Mesendoderm (in vitro differentiated cells): Measurements from ENCODE around the gene CDH20.

Source experiments
- DNase-seq: peaks from one replicate; pipeline ENCODE4 v3.0.0; 2013
- H2AK5ac ChIP-seq: 2 replicates; pipeline ENCODE4 v1.6.1; 2013; ENCODE audit warnings: low read length, inconsistent platforms
- H2BK120ac ChIP-seq: 2 replicates; pipeline ENCODE4 v1.6.1; 2013; ENCODE audit warnings: low read depth, mild to moderate bottlenecking, low read length, moderate library complexity, mixed read lengths
- H2BK15ac ChIP-seq: replicated peaks from 2 replicates; pipeline ENCODE4 v1.6.1; 2013; ENCODE audit warnings: low read depth, mild to moderate bottlenecking, moderate library complexity
- H2BK5ac ChIP-seq: 2 replicates; pipeline ENCODE4 v1.6.1; 2013; ENCODE audit warnings: low read length, inconsistent platforms
- H3K18ac ChIP-seq: 2 replicates; pipeline ENCODE4 v1.6.1; 2013; ENCODE audit warnings: mild to moderate bottlenecking, low read length, mixed read lengths
- H3K23ac ChIP-seq: one replicate; pipeline ENCODE4 v1.6.1; 2013; ENCODE audit warnings: low read length
- H3K27ac ChIP-seq: 2 replicates; pipeline ENCODE4 v1.5.1; 2013; ENCODE audit warnings: low read depth, mild to moderate bottlenecking, inconsistent platforms, low read length, moderate library complexity
- H3K27me3 ChIP-seq: 2 replicates; pipeline ENCODE4 v1.6.1; 2013; ENCODE audit warnings: low read length, control low read depth, mild to moderate bottlenecking, inconsistent platforms; ENCODE audit not compliant: insufficient read depth, poor library complexity
- H3K36me3 ChIP-seq: 2 replicates; pipeline ENCODE4 v1.6.1; 2013; ENCODE audit warnings: low read length, inconsistent platforms; ENCODE audit not compliant: control insufficient read depth, insufficient read depth
- H3K4ac ChIP-seq: one replicate; pipeline ENCODE4 v1.6.1; 2013; ENCODE audit warnings: low read depth, mild to moderate bottlenecking, low read length, moderate library complexity
- H3K4me1 ChIP-seq: 2 replicates; pipeline ENCODE4 v1.6.1; 2013; ENCODE audit warnings: low read depth, low read length, inconsistent platforms; ENCODE audit not compliant: control insufficient read depth
- H3K4me2 ChIP-seq: 2 replicates; pipeline ENCODE4 v1.6.1; 2013; ENCODE audit warnings: low read length
- H3K4me3 ChIP-seq: 2 replicates; pipeline ENCODE4 v1.5.1; 2013; ENCODE audit warnings: mild to moderate bottlenecking, low read length
- H3K56ac ChIP-seq: one replicate; pipeline ENCODE4 v1.6.1; 2013; ENCODE audit warnings: low read length
- H3K79me1 ChIP-seq: 2 replicates; pipeline ENCODE4 v1.6.1; 2013; ENCODE audit warnings: low read length, inconsistent platforms
- H3K79me2 ChIP-seq: 2 replicates; pipeline ENCODE4 v1.6.1; 2013; ENCODE audit warnings: mild to moderate bottlenecking, low read length; ENCODE audit not compliant: control insufficient read depth, insufficient read depth
- H3K9ac ChIP-seq: 2 replicates; pipeline ENCODE4 v1.6.1; 2013; ENCODE audit warnings: low read length, inconsistent platforms
- H4K5ac ChIP-seq: one replicate; pipeline ENCODE4 v1.6.1; 2013; ENCODE audit warnings: low read length
- H4K8ac ChIP-seq: one replicate; pipeline ENCODE4 v1.6.1; 2013; ENCODE audit warnings: low read depth, mild to moderate bottlenecking, control low read depth, low read length, moderate library complexity
- WGBS: extraction: QIAGEN DNeasy Blood & Tissue Kit; methylation state at CpG from one replicate; pipeline ENCODE4 v1.1.7; 2013; ENCODE audit warnings: low lambda C conversion rate, missing lambda C conversion rate; ENCODE audit not compliant: insufficient coverage; ENCODE audit errors: extremely low coverage; 5-methylcytosine and 5-hydroxymethylcytosine counted together

CDH20 gene

GRCh38 chr18:61292280-61293035 is 40.8 kb upstream of the CDH20 start:
- H2BK5ac ChIP-seq: no peak overlapping the region
- H4K8ac ChIP-seq: no peak overlapping the region
- H3K4me1 ChIP-seq: no peaks in the 10 kb centered on the region
- H3K18ac ChIP-seq: no peak overlapping the region
- H4K5ac ChIP-seq: no peak overlapping the region
- H3K79me2 ChIP-seq: no peaks in the 10 kb centered on the region
- H2BK120ac ChIP-seq: no peak overlapping the region
- no peak overlapping the region for H3K4me3 ChIP-seq
- H3K36me3 ChIP-seq: no peaks in the 10 kb centered on the region
- H3K9ac ChIP-seq: no peak overlapping the region
- no peak overlapping the region for H2AK5ac ChIP-seq
- no peaks in the 10 kb centered on the region for H3K79me1 ChIP-seq
- no peak overlapping the region for H3K4ac ChIP-seq
- H3K4me2 ChIP-seq: no peak overlapping the region
- no peaks in the 10 kb centered on the region for H3K27me3 ChIP-seq
- no peak overlapping the region for H3K56ac ChIP-seq
- DNase-seq: no peak
- H3K23ac ChIP-seq: no peak overlapping the region
- H2BK15ac ChIP-seq: no peak overlapping the region
- no peak overlapping the region for H3K27ac ChIP-seq
- no CpG with 5 or more reads among the region's 4 CpGs for WGBS

GRCh38 chr18:61295153-61295552 is 38.1 kb upstream of the CDH20 start:
- no peak overlapping the region for H3K23ac ChIP-seq
- H2AK5ac ChIP-seq: no peak overlapping the region
- no peaks in the 10 kb centered on the region for H3K79me1 ChIP-seq
- H3K27me3 ChIP-seq: no peaks in the 10 kb centered on the region
- H3K4me2 ChIP-seq: no peak overlapping the region
- H3K79me2 ChIP-seq: no peaks in the 10 kb centered on the region
- no peaks in the 10 kb centered on the region for H3K36me3 ChIP-seq
- no peak overlapping the region for H3K9ac ChIP-seq
- no peak for DNase-seq
- H2BK15ac ChIP-seq: no peak overlapping the region
- no peak overlapping the region for H4K5ac ChIP-seq
- no peak overlapping the region for H3K4me3 ChIP-seq
- H4K8ac ChIP-seq: no peak overlapping the region
- no peak overlapping the region for H2BK5ac ChIP-seq
- no peak overlapping the region for H3K18ac ChIP-seq
- no peak overlapping the region for H3K27ac ChIP-seq
- WGBS: no CpG with 5 or more reads among the region's 1 CpG
- no peak overlapping the region for H3K56ac ChIP-seq
- no peaks in the 10 kb centered on the region for H3K4me1 ChIP-seq
- H2BK120ac ChIP-seq: no peak overlapping the region
- H3K4ac ChIP-seq: no peak overlapping the region

GRCh38 chr18:61308004-61308403 is 25.2 kb upstream of the CDH20 start:
- no peak overlapping the region for H3K9ac ChIP-seq
- no peak overlapping the region for H3K4ac ChIP-seq
- no peak overlapping the region for H3K18ac ChIP-seq
- H3K4me1 ChIP-seq: no peaks in the 10 kb centered on the region
- H2AK5ac ChIP-seq: no peak overlapping the region
- H2BK15ac ChIP-seq: no peak overlapping the region
- H4K8ac ChIP-seq: no peak overlapping the region
- H3K4me2 ChIP-seq: no peak overlapping the region
- no peak overlapping the region for H2BK120ac ChIP-seq
- H3K4me3 ChIP-seq: no peak overlapping the region
- no peak overlapping the region for H3K27ac ChIP-seq
- H3K79me2 ChIP-seq: no peaks in the 10 kb centered on the region
- no peaks in the 10 kb centered on the region for H3K79me1 ChIP-seq
- WGBS: no CpG with 5 or more reads among the region's 3 CpGs
- H3K36me3 ChIP-seq: no peaks in the 10 kb centered on the region
- H3K27me3 ChIP-seq: no peaks in the 10 kb centered on the region
- no peak overlapping the region for H4K5ac ChIP-seq
- no peak overlapping the region for H3K56ac ChIP-seq
- H3K23ac ChIP-seq: no peak overlapping the region
- no peak for DNase-seq
- H2BK5ac ChIP-seq: no peak overlapping the region

GRCh38 chr18:61308795-61309393 is 24.3 kb upstream of the CDH20 start:
- H3K4me1 ChIP-seq: no peaks in the 10 kb centered on the region
- H2BK15ac ChIP-seq: no peak overlapping the region
- H2BK120ac ChIP-seq: no peak overlapping the region
- H3K36me3 ChIP-seq: no peaks in the 10 kb centered on the region
- no peaks in the 10 kb centered on the region for H3K27me3 ChIP-seq
- H3K4me3 ChIP-seq: no peak overlapping the region
- H2BK5ac ChIP-seq: no peak overlapping the region
- H3K27ac ChIP-seq: no peak overlapping the region
- H2AK5ac ChIP-seq: no peak overlapping the region
- no peak overlapping the region for H3K4ac ChIP-seq
- no peak overlapping the region for H3K18ac ChIP-seq
- no peaks in the 10 kb centered on the region for H3K79me2 ChIP-seq
- H3K4me2 ChIP-seq: no peak overlapping the region
- H3K9ac ChIP-seq: no peak overlapping the region
- no peak overlapping the region for H4K8ac ChIP-seq
- H4K5ac ChIP-seq: no peak overlapping the region
- no CpG with 5 or more reads among the region's 11 CpGs for WGBS
- no peaks in the 10 kb centered on the region for H3K79me1 ChIP-seq
- no peak overlapping the region for H3K23ac ChIP-seq
- DNase-seq: no peak
- H3K56ac ChIP-seq: no peak overlapping the region

- Histone ChIP-seq H3K36me3 (no peaks in the 10 kb centered on the region), H4K8ac (no peak overlapping the region), H3K4ac (no peak overlapping the region), H3K4me1 (no peaks in the 10 kb centered on the region), H3K56ac (no peak overlapping the region), H2BK120ac (no peak overlapping the region), H2BK5ac (no peak overlapping the region), H3K79me2 (no peaks in the 10 kb centered on the region), H3K79me1 (no peaks in the 10 kb centered on the region), H4K5ac (no peak overlapping the region), H3K27ac (no peak overlapping the region), H2AK5ac (no peak overlapping the region), H2BK15ac (no peak overlapping the region), H3K18ac (no peak overlapping the region), H3K4me2 (no peak overlapping the region), H3K27me3 (no peaks in the 10 kb centered on the region), H3K9ac (no peak overlapping the region), H3K23ac (no peak overlapping the region), H3K4me3 (no peak overlapping the region)
- no CpG with 5 or more reads among the region's 9 CpGs for WGBS
- DNase-seq: peak; percentile 80
These were observed 10.9 kb upstream of the CDH20 start for GRCh38 chr18:61322265-61322873.
